ENCODE results near the gene NPM1. TPM values are rescaled to one million over a fixed set of nuclear protein-coding genes. Genes with fewer than 3 reads are reported as not detected.

The NPM1 gene
- total and polyA plus RNA-seq, 2 of the 13 experiments (the other 11 are each of a cell fraction or from before 2014, with no cell fraction given): 2,047 to 3,353 TPM

GRCh38 chr5:171453988-171454387 lies 66.3 kb downstream of the NPM1 start (continued):
- no peak for TF ChIP-seq ZNF687 (CRISPR knock-in tag; IDR thresholded peaks at IDR 0.05)

GRCh38 chr5:171454549-171454948 lies 66.9 kb downstream of the NPM1 start:
- no peak for FAIRE-seq
- Histone ChIP-seq H3K4me2 (ENCODE audit: low read depth, low read length) (no peak overlapping the region), H3K9me3 (ENCODE audit: low read length) (no peaks in the 10 kb centered on the region), H3K4me1 (ENCODE audit: insufficient read depth, low read length) (no peaks in the 10 kb centered on the region), H3K79me2 (ENCODE audit: insufficient read depth, low read length) (no peaks in the 10 kb centered on the region), H3K9ac (ENCODE audit: insufficient read depth, low read depth, low read length) (no peak overlapping the region), H4K20me1 (ENCODE audit: insufficient read depth, low read length) (no peaks in the 10 kb centered on the region), H2AFZ (ENCODE audit: low read length) (no peak overlapping the region), H3K27ac (ENCODE audit: extremely low read length, insufficient read depth, low read length) (no peak overlapping the region), H3K27me3 (ENCODE audit: control insufficient read depth in 1 of 2, insufficient read depth in 2 of 2, low read length in 2 of 2) (peaks cover 3 to 6% of the 10 kb centered on the region in 2 experiments; a peak in 3 of 5 replicates), H3K36me3 (replicated peaks in 1 of 2; ENCODE audit: control insufficient read depth in 1 of 2, insufficient read depth in 2 of 2, low read length in 2 of 2) (no peaks in the 10 kb centered on the region), H3K4me3 (replicated peaks in 1 of 3; ENCODE audit: insufficient read depth in 1 of 3, low read depth in 2 of 3, low read length in 3 of 3) (no peak overlapping the region)
- ChIA-PET POLR2A (no interaction called here), CTCF (ENCODE audit: low intra/inter-chr PET ratio, low total read pairs) (no interaction called here)
- 3% methylated on average over 9 of the region's 10 CpGs for WGBS (ENCODE audit: low lambda C conversion rate)
- ATAC-seq: no peak
- DNase-seq (ENCODE audit: low spot score): no peak
- in situ Hi-C loops (cut with HindIII; ENCODE audit: extremely low pct_ligation_motif_present, low pct_unique_long_range_greater_than_20kb): no loop called here
- no peak for TF ChIP-seq ZNF251 (CRISPR knock-in tag; IDR thresholded peaks at IDR 0.05)
- no peak for TF ChIP-seq DNMT3B (CRISPR knock-in tag; conservative IDR thresholded peaks at IDR 0.05)
- no peak for TF ChIP-seq ARID5B (CRISPR knock-in tag; IDR thresholded peaks at IDR 0.05)
- TF ChIP-seq ZNF747 (CRISPR knock-in tag; IDR thresholded peaks at IDR 0.05; ENCODE audit: borderline replicate concordance): no peak
- TF ChIP-seq TERF1 (CRISPR knock-in tag; IDR thresholded peaks at IDR 0.05): no peak
- no peak for TF ChIP-seq NFYC (CRISPR knock-in tag; IDR thresholded peaks at IDR 0.05)
- no peak for TF ChIP-seq ZNF678 (CRISPR knock-in tag; IDR thresholded peaks at IDR 0.05)
- TF ChIP-seq ZNF232 (CRISPR knock-in tag; IDR thresholded peaks at IDR 0.05; ENCODE audit: borderline replicate concordance): no peak
- no peak for TF ChIP-seq ZNF350 (CRISPR knock-in tag; IDR thresholded peaks at IDR 0.05; ENCODE audit: borderline replicate concordance, low read depth)
- no peak for TF ChIP-seq CCDC6 (CRISPR knock-in tag; IDR thresholded peaks at IDR 0.05)
- no peak for TF ChIP-seq DBP (CRISPR knock-in tag; IDR thresholded peaks at IDR 0.05; ENCODE audit: not compliant biosample characterization)
- no peak for TF ChIP-seq ERF (CRISPR knock-in tag; IDR thresholded peaks at IDR 0.05)
- intact Hi-C loops (cut with micrococcal nuclease; ENCODE audit: unreplicated experiment): no loop called here
- no TSS peak for BruUV-seq (replicated peaks)

Measured in HepG2 (cell line).